HepG2 (cell line): Measurements from ENCODE around the gene RELB. TPM values are rescaled to one million over a fixed set of nuclear protein-coding genes. Genes with fewer than 3 reads are reported as not detected.

Experiments used
- ARID5B ChIP-seq: IDR thresholded peaks from 2 replicates; pipeline ENCODE4 v1.4.0; 2020; ENCODE audit warnings: mild to moderate bottlenecking, missing genetic modification reagents
- ATF7-NPFF ChIP-seq: sonication (generic); formaldehyde crosslinking; IDR thresholded peaks from 2 replicates; pipeline ENCODE4 v1.8.1; 2023; ENCODE audit warnings: mild to moderate bottlenecking, low read depth, missing genetic modification reagents, moderate library complexity
- ATM ChIP-seq: fragments of 450-650 bp; IDR thresholded peaks from 2 replicates; pipeline ENCODE4 v1.7.1; 2017; ENCODE audit warnings: mild to moderate bottlenecking, borderline replicate concordance
- BHLHE40 ChIP-seq: IDR thresholded peaks from 2 replicates; pipeline ENCODE4 v1.6.1; 2011; ENCODE audit warnings: low read length, improper control_type of control experiment
- CENPX ChIP-seq: sonication (generic); formaldehyde crosslinking; IDR thresholded peaks from 2 replicates; pipeline ENCODE4 v1.9.0; 2021; ENCODE audit warnings: mild to moderate bottlenecking, missing genetic modification reagents, moderate library complexity
- DBP ChIP-seq: sonication (generic); formaldehyde crosslinking; IDR thresholded peaks from 2 replicates; pipeline ENCODE4 v1.4.0; 2020; ENCODE audit warnings: missing genetic modification reagents; ENCODE audit errors: not compliant biosample characterization
- GMEB2 ChIP-seq: IDR thresholded peaks from 2 replicates; pipeline ENCODE4 v1.6.1; 2016; ENCODE audit warnings: missing biosample characterization, missing genetic modification reagents, low read depth
- KDM2A ChIP-seq: sonication (generic); formaldehyde crosslinking; IDR thresholded peaks from 2 replicates; pipeline ENCODE4 v1.4.0; 2020; ENCODE audit warnings: low read depth, missing genetic modification reagents, borderline replicate concordance
- KMT2A ChIP-seq: sonication (generic); formaldehyde crosslinking; IDR thresholded peaks from 2 replicates; pipeline ENCODE4 v1.4.0; 2020; ENCODE audit warnings: missing genetic modification reagents
- MED1 ChIP-seq: sonication (generic); formaldehyde crosslinking; IDR thresholded peaks from 2 replicates; pipeline ENCODE4 v1.4.0; 2020; ENCODE audit warnings: missing genetic modification reagents
- MED13 ChIP-seq: sonication (generic); formaldehyde crosslinking; IDR thresholded peaks from 2 replicates; pipeline ENCODE4 v1.5.0; 2020; ENCODE audit warnings: missing genetic modification reagents
- NFE2L2 ChIP-seq: fragments of 150-350 bp; IDR thresholded peaks from 2 replicates; pipeline ENCODE4 v1.6.1; 2014; ENCODE audit warnings: low read length
- RELA ChIP-seq: sonication (generic); formaldehyde crosslinking; IDR thresholded peaks from 2 replicates; pipeline ENCODE4 v1.4.0; 2020; ENCODE audit warnings: missing genetic modification reagents
- SOX13 ChIP-seq, 3 experiments: fragments of 450-650 bp in 1 of 3; sonication (generic) in 1 of 3; formaldehyde crosslinking in 1 of 3; IDR thresholded peaks in 2 of 3; conservative IDR thresholded peaks in 1 of 3; 2 replicates each; pipeline versions ENCODE4 v1.5.0 to v1.6.1; 2016 to 2020; ENCODE audit warnings: antibody characterized with exemption in 1 of 3, mild to moderate bottlenecking in 1 of 3, missing compliant biosample characterization in 1 of 3, missing genetic modification reagents in 1 of 3, moderate library complexity in 1 of 3
- SP4 ChIP-seq: sonication (generic); formaldehyde crosslinking; IDR thresholded peaks from 2 replicates; pipeline ENCODE4 v1.8.1; 2023; ENCODE audit warnings: mild to moderate bottlenecking, missing genetic modification reagents
- ZBTB34 ChIP-seq: sonication (generic); formaldehyde crosslinking; IDR thresholded peaks from 2 replicates; pipeline ENCODE4 v1.8.0; 2022; ENCODE audit warnings: mild to moderate bottlenecking, missing genetic modification reagents
- ZNF282 ChIP-seq: fragments of 450-650 bp; IDR thresholded peaks from 2 replicates; pipeline ENCODE4 v1.6.1; 2018; ENCODE audit not compliant: partially characterized antibody
- ZNF333 ChIP-seq: sonication (generic); formaldehyde crosslinking; IDR thresholded peaks from 2 replicates; pipeline ENCODE4 v1.4.0; 2020; ENCODE audit warnings: mild to moderate bottlenecking, missing genetic modification reagents, borderline replicate concordance
- ZNF567 ChIP-seq: sonication (generic); formaldehyde crosslinking; IDR thresholded peaks from 2 replicates; pipeline ENCODE4 v1.8.1; 2023; ENCODE audit warnings: mild to moderate bottlenecking, missing genetic modification reagents, borderline replicate concordance
- ZNF615 ChIP-seq: sonication (generic); formaldehyde crosslinking; IDR thresholded peaks from 2 replicates; pipeline ENCODE4 v1.5.0; 2020; ENCODE audit warnings: mild to moderate bottlenecking, missing genetic modification reagents, borderline replicate concordance
- ZNF776 ChIP-seq: sonication (generic); formaldehyde crosslinking; IDR thresholded peaks from 2 replicates; pipeline ENCODE4 v1.4.0; 2020; ENCODE audit warnings: mild to moderate bottlenecking, missing genetic modification reagents
- polyA plus RNA-seq, 8 experiments: library from polyadenylated mRNA; depleted of rRNA in 3 of 8; stranded (reverse) in 7 of 8; unstranded in 1 of 8; fragments of >200 nt; fragmentation: Illumina TruSeq in 4 of 8; extraction: Trizol in 4 of 8; gene quantifications; 2 replicates each; pipeline versions ENCODE4 v1.2.1 to v1.2.3, GENCODE V29; 2011 to 2016; ENCODE audit warnings: low read depth in 4 of 8, missing spikeins in 1 of 8, mixed read lengths in 1 of 8; ENCODE audit not compliant: insufficient read depth in 1 of 8
- total RNA-seq, 5 experiments: library from RNA; depleted of rRNA; stranded (reverse); fragments of >200 nt; fragmentation: Illumina TruSeq; extraction: Trizol; gene quantifications; 2 replicates each; pipeline ENCODE4 v1.2.3, GENCODE V29; 2016; ENCODE audit warnings: low read depth in 1 of 5

The RELB gene
- total and polyA plus RNA-seq, 2 of the 13 experiments (the other 11 are each of a cell fraction or from before 2014, with no cell fraction given), result 1.9 to 3.5 TPM

- peak; percentile 56; the same call in 1 of the 2 replicates for TF ChIP-seq ZBTB34 (CRISPR knock-in tag)
- no peak for TF ChIP-seq GMEB2 (CRISPR knock-in tag)
- TF ChIP-seq NFE2L2, result no peak
- TF ChIP-seq SOX13 (IDR thresholded peaks at IDR 0.05), result no peak
- TF ChIP-seq SOX13 (CRISPR knock-in tag; conservative IDR thresholded peaks at IDR 0.05 in 1 of 2, IDR thresholded peaks at IDR 0.05 in 1 of 2), result peak in 1 of 2 experiments; percentile 53; a peak in 2 of 4 replicates
- no peak for TF ChIP-seq ZNF567 (CRISPR knock-in tag)
- TF ChIP-seq ZNF615 (CRISPR knock-in tag), result peak; percentile 60; the same call in 1 of the 2 replicates
- peak; percentile 96 for TF ChIP-seq KMT2A (CRISPR knock-in tag)
- no peak for TF ChIP-seq ZNF333
- peak; percentile 89 for TF ChIP-seq KDM2A
- TF ChIP-seq DBP (CRISPR knock-in tag), result peak; percentile 88
- peak; percentile 91 for TF ChIP-seq SP4
- TF ChIP-seq ZNF776 (CRISPR knock-in tag), result peak; percentile 82; the same call in 1 of the 2 replicates
- no peak for TF ChIP-seq ATM
- TF ChIP-seq MED13 (CRISPR knock-in tag), result peak; percentile 84
- peak; percentile 94 for TF ChIP-seq MED1 (CRISPR knock-in tag)
- TF ChIP-seq RELA (CRISPR knock-in tag), result 0 out of 2 replicates have a peak, but pooled peaks have one; percentile 54
- TF ChIP-seq CENPX, result no peak
- TF ChIP-seq BHLHE40, result peak; percentile 43; the same call in 1 of the 2 replicates
- TF ChIP-seq ZNF282, result no peak
- peak; percentile 19 for TF ChIP-seq ARID5B (CRISPR knock-in tag)
- peak; percentile 96 for TF ChIP-seq ATF7-NPFF (CRISPR knock-in tag)
Measured at GRCh38 chr19:45079063-45079910, 78.0 kb downstream of the RELB start, which contains the start of gene GEMIN7 (continued).
